Measurements from ENCODE around the gene MBNL1. TPM values are rescaled to one million over a fixed set of nuclear protein-coding genes. Genes with fewer than 3 reads are reported as not detected.

The MBNL1 gene
- total and polyA plus RNA-seq, 2 donors (not counting 3 experiments of a cell fraction or from before 2014, with no cell fraction given), result 179 to 362 TPM

- ChIA-PET CTCF (interaction anchor here (1.2 kb wide), 1 partner anchor 61 kb away, joined by 3 read pairs; no protein-coding TSS in a partner anchor), POLR2A (interaction anchor here (0.6 to 1.5 kb wide), 2 partner anchors 52 to 74 kb away, joined by 3 read pairs; no protein-coding TSS in a partner anchor)
- no peak for DNase-seq (ENCODE audit: low read depth, low spot score)
- FAIRE-seq, result no peak
- Histone ChIP-seq H3K79me2 (ENCODE audit: control insufficient read depth, insufficient read depth, low read length) (peaks cover 100% of the 10 kb centered on the region), H3K9ac (replicated peaks; ENCODE audit: extremely low read depth, insufficient read depth, low read length) (no peak overlapping the region), H3K9me3 (replicated peaks; ENCODE audit: control insufficient read depth, insufficient read depth, low read length) (no peaks in the 10 kb centered on the region), H4K20me1 (replicated peaks; ENCODE audit: control insufficient read depth, extremely low read depth, insufficient read depth, low read length) (peaks cover 12% of the 10 kb centered on the region), H3K27me3 (ENCODE audit: control insufficient read depth in 2 of 2, insufficient read depth in 2 of 2, low read length in 2 of 2) (no peaks in the 10 kb centered on the region), H3K4me2 (ENCODE audit: insufficient read depth, low read length) (peak overlapping the region; percentile 90), H3K27ac (ENCODE audit: insufficient read depth, low read depth, low read length) (no peak overlapping the region), H3K36me3 (ENCODE audit: control insufficient read depth in 2 of 2, extremely low read depth in 1 of 2, insufficient read depth in 2 of 2, low read length in 2 of 2) (peaks cover 3 to 4% of the 10 kb centered on the region in 2 experiments), H3K4me1 (ENCODE audit: control insufficient read depth, extremely low read depth, insufficient read depth, low read length) (peaks cover 51% of the 10 kb centered on the region), H3K4me3 (replicated peaks in 1 of 3; ENCODE audit: insufficient read depth in 1 of 3, low read depth in 1 of 3, low read length in 3 of 3) (no peak overlapping the region), H3K9me1 (replicated peaks; ENCODE audit: control insufficient read depth, extremely low read depth, insufficient read depth, low read length) (no peaks in the 10 kb centered on the region), H2AFZ (ENCODE audit: low read depth, low read length) (no peak overlapping the region)
- intact Hi-C loops (cut with micrococcal nuclease) (no loop called here), dilution Hi-C loops (cut with MboI; ENCODE audit: extremely low pct_ligation_motif_present, low sequenced_read_pairs) (no loop called here)
- TF ChIP-seq FOS (IDR thresholded peaks at IDR 0.05; ENCODE audit: borderline replicate concordance, insufficient read depth, low read length), result no peak
- TF ChIP-seq GATA2 (IDR thresholded peaks at IDR 0.05; ENCODE audit: insufficient read depth, insufficient read length, low read depth, low read length), result no peak
- TF ChIP-seq MAX (IDR thresholded peaks at IDR 0.05; ENCODE audit: insufficient read depth, insufficient read length), result no peak
- TF ChIP-seq MYC (IDR thresholded peaks at IDR 0.05; ENCODE audit: low read depth, low read length), result no peak
- no peak for TF ChIP-seq JUN (IDR thresholded peaks at IDR 0.05; ENCODE audit: borderline replicate concordance, insufficient read depth, insufficient read length, low read depth)
- TF ChIP-seq POLR2A (IDR thresholded peaks at IDR 0.05; ENCODE audit: low read depth, low read length), result no peak
- TF ChIP-seq, protein P1, sequence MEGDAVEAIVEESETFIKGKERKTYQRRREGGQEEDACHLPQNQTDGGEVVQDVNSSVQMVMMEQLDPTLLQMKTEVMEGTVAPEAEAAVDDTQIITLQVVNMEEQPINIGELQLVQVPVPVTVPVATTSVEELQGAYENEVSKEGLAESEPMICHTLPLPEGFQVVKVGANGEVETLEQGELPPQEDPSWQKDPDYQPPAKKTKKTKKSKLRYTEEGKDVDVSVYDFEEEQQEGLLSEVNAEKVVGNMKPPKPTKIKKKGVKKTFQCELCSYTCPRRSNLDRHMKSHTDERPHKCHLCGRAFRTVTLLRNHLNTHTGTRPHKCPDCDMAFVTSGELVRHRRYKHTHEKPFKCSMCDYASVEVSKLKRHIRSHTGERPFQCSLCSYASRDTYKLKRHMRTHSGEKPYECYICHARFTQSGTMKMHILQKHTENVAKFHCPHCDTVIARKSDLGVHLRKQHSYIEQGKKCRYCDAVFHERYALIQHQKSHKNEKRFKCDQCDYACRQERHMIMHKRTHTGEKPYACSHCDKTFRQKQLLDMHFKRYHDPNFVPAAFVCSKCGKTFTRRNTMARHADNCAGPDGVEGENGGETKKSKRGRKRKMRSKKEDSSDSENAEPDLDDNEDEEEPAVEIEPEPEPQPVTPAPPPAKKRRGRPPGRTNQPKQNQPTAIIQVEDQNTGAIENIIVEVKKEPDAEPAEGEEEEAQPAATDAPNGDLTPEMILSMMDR (IDR thresholded peaks at IDR 0.05; ENCODE audit: extremely low read depth in 1 of 2, insufficient read depth in 1 of 2, low read depth in 1 of 2, low read length in 2 of 2), result no peak
- TF ChIP-seq POLR2AphosphoS5 (IDR thresholded peaks at IDR 0.05; ENCODE audit: insufficient read depth, low read depth, low read length), result no peak
- no peak for TF ChIP-seq EZH2 (IDR thresholded peaks at IDR 0.05; ENCODE audit: borderline replicate concordance, low read depth, low read length, severe bottlenecking)
- no TSS peak for BruUV-seq (replicated peaks)
Measured at GRCh38 chr3:152383136-152383606, 114.4 kb downstream of the MBNL1 start.
